ENCODE data around the gene C1QL2.

GRCh38 chr2:119136872-119137271 lies 21.7 kb downstream of the C1QL2 start:
- TF ChIP-seq CTCF (IDR thresholded peaks at IDR 0.05) (no peak), POLR2A (IDR thresholded peaks at IDR 0.05) (no peak)

Measured in adrenal gland (tissue), 5 donors.